ENCODE results near the gene MGRN1. TPM values are rescaled to one million over a fixed set of nuclear protein-coding genes. Genes with fewer than 3 reads are reported as not detected.

The MGRN1 gene
- polyA plus RNA-seq, 3 donors = 3.7 to 48.2 (median 4.7) TPM

GRCh38 chr16:4660454-4661007 lies 35.9 kb downstream of the MGRN1 start:
- no peak for DNase-seq
- no peak overlapping the region for H3K9ac ChIP-seq (ENCODE audit: insufficient read depth, low read length, poor library complexity, severe bottlenecking)
- H3K4me3 ChIP-seq (replicated peaks in 1 of 3; ENCODE audit: low read depth in 2 of 3, low read length in 3 of 3) = no peak overlapping the region
- Mint-ChIP-seq H3K36me3 (peaks cover 47 to 62% of the 10 kb centered on the region in 2 donors), H3K4me3 (no peak overlapping the region), H3K9me3 (no peaks in the 10 kb centered on the region), H3K27ac (no peak overlapping the region), H3K4me1 (peaks cover 49% of the 10 kb centered on the region), H3K27me3 (ENCODE audit: low read depth in 3 of 3) (peaks cover 0 to 2% (median 0%) of the 10 kb centered on the region in 3 donors)
- TF ChIP-seq, protein P1, sequence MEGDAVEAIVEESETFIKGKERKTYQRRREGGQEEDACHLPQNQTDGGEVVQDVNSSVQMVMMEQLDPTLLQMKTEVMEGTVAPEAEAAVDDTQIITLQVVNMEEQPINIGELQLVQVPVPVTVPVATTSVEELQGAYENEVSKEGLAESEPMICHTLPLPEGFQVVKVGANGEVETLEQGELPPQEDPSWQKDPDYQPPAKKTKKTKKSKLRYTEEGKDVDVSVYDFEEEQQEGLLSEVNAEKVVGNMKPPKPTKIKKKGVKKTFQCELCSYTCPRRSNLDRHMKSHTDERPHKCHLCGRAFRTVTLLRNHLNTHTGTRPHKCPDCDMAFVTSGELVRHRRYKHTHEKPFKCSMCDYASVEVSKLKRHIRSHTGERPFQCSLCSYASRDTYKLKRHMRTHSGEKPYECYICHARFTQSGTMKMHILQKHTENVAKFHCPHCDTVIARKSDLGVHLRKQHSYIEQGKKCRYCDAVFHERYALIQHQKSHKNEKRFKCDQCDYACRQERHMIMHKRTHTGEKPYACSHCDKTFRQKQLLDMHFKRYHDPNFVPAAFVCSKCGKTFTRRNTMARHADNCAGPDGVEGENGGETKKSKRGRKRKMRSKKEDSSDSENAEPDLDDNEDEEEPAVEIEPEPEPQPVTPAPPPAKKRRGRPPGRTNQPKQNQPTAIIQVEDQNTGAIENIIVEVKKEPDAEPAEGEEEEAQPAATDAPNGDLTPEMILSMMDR (IDR thresholded peaks at IDR 0.05) = no peak
- H3K36me3 ChIP-seq (replicated peaks in 1 of 2; ENCODE audit: control insufficient read depth in 1 of 2, insufficient read depth in 2 of 2, low read length in 2 of 2) = peaks cover 38 to 49% of the 10 kb centered on the region in 2 donors
- no peaks in the 10 kb centered on the region for H3K9me3 ChIP-seq (replicated peaks in 1 of 2; ENCODE audit: control insufficient read depth in 1 of 2, insufficient read depth in 1 of 2, low read length in 2 of 2)
- H3K4me2 ChIP-seq (replicated peaks; ENCODE audit: extremely low read depth, low read length, poor library complexity, severe bottlenecking) = no peak overlapping the region
- intact Hi-C loops (cut with micrococcal nuclease) = loop anchor here (5.0 kb wide), 1 partner anchor 33 kb away; no protein-coding TSS in a partner anchor
- peaks cover 43% of the 10 kb centered on the region for H4K20me1 ChIP-seq (ENCODE audit: insufficient read depth, low read length)
- no peaks in the 10 kb centered on the region for H3K27me3 ChIP-seq (ENCODE audit: control insufficient read depth in 2 of 2, insufficient read depth in 2 of 2, low read length in 2 of 2)
- H3K79me2 ChIP-seq (ENCODE audit: insufficient read depth, low read length) = peaks cover 24% of the 10 kb centered on the region
- WGBS (ENCODE audit: insufficient coverage) = 36% methylated on average over 18 of the region's 18 CpGs
- no peak overlapping the region for H2AFZ ChIP-seq (ENCODE audit: insufficient read depth, low read depth, low read length, poor library complexity, severe bottlenecking)
- H3K27ac ChIP-seq (ENCODE audit: low read depth in 1 of 2, low read length in 2 of 2) = no peak overlapping the region
- H3K4me1 ChIP-seq (ENCODE audit: control insufficient read depth in 1 of 2, insufficient read depth in 2 of 2, low read length in 2 of 2) = peaks cover 36 to 47% of the 10 kb centered on the region in 2 donors

- Mint-ChIP-seq H3K9me3 (no peaks in the 10 kb centered on the region), H3K4me1 (peaks cover 56% of the 10 kb centered on the region), H3K4me3 (no peak overlapping the region), H3K27ac (peak overlapping the region in 2 of 7 donors; percentile 15 to 56), H3K36me3 (peaks cover 39 to 51% of the 10 kb centered on the region in 2 donors), H3K27me3 (ENCODE audit: low read depth in 3 of 3) (peaks cover 0 to 2% (median 0%) of the 10 kb centered on the region in 3 donors)
- WGBS (ENCODE audit: insufficient coverage) = 18% methylated on average over 10 of the region's 11 CpGs
- Histone ChIP-seq H3K4me3 (replicated peaks in 1 of 3; ENCODE audit: low read depth in 2 of 3, low read length in 3 of 3) (no peak overlapping the region), H3K9ac (ENCODE audit: insufficient read depth, low read length, poor library complexity, severe bottlenecking) (no peak overlapping the region), H4K20me1 (ENCODE audit: insufficient read depth, low read length) (peaks cover 33% of the 10 kb centered on the region), H3K27me3 (ENCODE audit: control insufficient read depth in 2 of 2, insufficient read depth in 2 of 2, low read length in 2 of 2) (no peaks in the 10 kb centered on the region), H3K4me1 (ENCODE audit: control insufficient read depth in 1 of 2, insufficient read depth in 2 of 2, low read length in 2 of 2) (peaks cover 43 to 55% of the 10 kb centered on the region in 2 donors), H3K36me3 (replicated peaks in 1 of 2; ENCODE audit: control insufficient read depth in 1 of 2, insufficient read depth in 2 of 2, low read length in 2 of 2) (peaks cover 36 to 46% of the 10 kb centered on the region in 2 donors), H2AFZ (ENCODE audit: insufficient read depth, low read depth, low read length, poor library complexity, severe bottlenecking) (no peak overlapping the region), H3K27ac (ENCODE audit: low read depth in 1 of 2, low read length in 2 of 2) (peak overlapping the region in 1 of 2 donors; percentile 36), H3K4me2 (replicated peaks; ENCODE audit: extremely low read depth, low read length, poor library complexity, severe bottlenecking) (no peak overlapping the region), H3K9me3 (replicated peaks in 1 of 2; ENCODE audit: control insufficient read depth in 1 of 2, insufficient read depth in 1 of 2, low read length in 2 of 2) (no peaks in the 10 kb centered on the region), H3K79me2 (ENCODE audit: insufficient read depth, low read length) (peaks cover 32% of the 10 kb centered on the region)
- intact Hi-C loops (cut with micrococcal nuclease) = loop anchor here (5.0 kb wide), 1 partner anchor 34 kb away; no protein-coding TSS in a partner anchor
- DNase-seq = no peak
- TF ChIP-seq, protein P1 (IDR thresholded peaks at IDR 0.05) = no peak
Observed at GRCh38 chr16:4661661-4662060, 37.0 kb downstream of the MGRN1 start.

All from CD14-positive monocyte (primary cell).